Endodermal cell (in vitro differentiated cells): Measurements from ENCODE around the gene NUDT5. TPM values are rescaled to one million over a fixed set of nuclear protein-coding genes. Genes with fewer than 3 reads are reported as not detected.

Experiments
- DNase-seq: peaks from one replicate; pipeline ENCODE4 v3.0.0-alpha.2; 2017
- H3K27ac ChIP-seq: 2 replicates; pipeline ENCODE4 v1.5.1; 2013; ENCODE audit warnings: mild to moderate bottlenecking, low read depth, low read length, moderate library complexity
- H3K27me3 ChIP-seq: 2 replicates; pipeline ENCODE4 v1.6.1; 2013; ENCODE audit warnings: mild to moderate bottlenecking, low read length, moderate library complexity; ENCODE audit not compliant: insufficient read depth, control insufficient read depth, poor library complexity, severe bottlenecking
- H3K36me3 ChIP-seq: 2 replicates; pipeline ENCODE4 v1.7.0; 2013; ENCODE audit warnings: mild to moderate bottlenecking, low read length, moderate library complexity; ENCODE audit not compliant: control insufficient read depth, insufficient read depth
- H3K4me1 ChIP-seq: one replicate; pipeline ENCODE4 v1.7.0; 2013; ENCODE audit warnings: low read length; ENCODE audit not compliant: control insufficient read depth, insufficient read depth
- H3K4me3 ChIP-seq: 2 replicates; pipeline ENCODE4 v1.5.1; 2013; ENCODE audit warnings: mild to moderate bottlenecking, low read length, moderate library complexity
- H3K9ac ChIP-seq: 2 replicates; pipeline ENCODE4 v1.6.1; 2013; ENCODE audit warnings: mild to moderate bottlenecking, low read length, moderate library complexity; ENCODE audit not compliant: poor library complexity, severe bottlenecking; ENCODE audit errors: extremely low read depth
- H3K9me3 ChIP-seq: 2 replicates; pipeline ENCODE4 v1.6.1; 2013; ENCODE audit warnings: mild to moderate bottlenecking, low read length, moderate library complexity; ENCODE audit not compliant: control insufficient read depth
- H3K27ac Mint-ChIP-seq: 2 replicates; pipeline ENCODE4 v1.8.0; 2020; ENCODE audit warnings: mixed read lengths
- H3K27me3 Mint-ChIP-seq: 2 replicates; pipeline ENCODE4 v1.8.0; 2021; ENCODE audit warnings: mild to moderate bottlenecking, mixed read lengths; ENCODE audit not compliant: insufficient read depth
- H3K36me3 Mint-ChIP-seq: 2 replicates; pipeline ENCODE4 v1.8.0; 2020; ENCODE audit warnings: low read depth, mixed read lengths
- H3K4me1 Mint-ChIP-seq: 2 replicates; pipeline ENCODE4 v1.8.0; 2020; ENCODE audit warnings: mixed read lengths
- H3K4me3 Mint-ChIP-seq: 2 replicates; pipeline ENCODE4 v1.8.0; 2020; ENCODE audit warnings: mild to moderate bottlenecking, moderate library complexity, mixed read lengths
- H3K9me3 Mint-ChIP-seq: 2 replicates; pipeline ENCODE4 v1.8.0; 2020; ENCODE audit warnings: mild to moderate bottlenecking, mixed read lengths
- WGBS, 2 experiments: methylation state at CpG; one replicate each; pipeline versions ENCODE4 v1.1.5 to v1.1.7; 2013; ENCODE audit warnings: missing lambda C conversion rate in 2 of 2, mixed read lengths in 1 of 2; ENCODE audit not compliant: insufficient coverage in 1 of 2, insufficient read length in 1 of 2; 5-methylcytosine and 5-hydroxymethylcytosine counted together
- total RNA-seq, 2 donors: library from RNA; stranded (reverse); fragmentation: NEBNext Ultra II Directional in 1 of 2; extraction: Animal tissue kit (Norgen Biotek cat#: 25700) in 1 of 2; gene quantifications; 2 replicates in 1 of 2; 3 replicates in 1 of 2; pipeline ENCODE4 v1.2.1, GENCODE V29; 2021
- TF ChIP-seq, protein P1 (sequence below): fragments of 200-600 bp; sonication (generic); conservative IDR thresholded peaks from 2 replicates; pipeline ENCODE4 v1.5.0; 2021; ENCODE audit warnings: antibody characterized with exemption, mild to moderate bottlenecking

NUDT5 gene
- total RNA-seq, 2 donors from 2014 or later: 88.7 to 93.9 TPM

- H3K9ac ChIP-seq: no peak overlapping the region
- no peaks in the 10 kb centered on the region for H3K9me3 Mint-ChIP-seq
- H3K4me1 Mint-ChIP-seq: no peaks in the 10 kb centered on the region
- no peak overlapping the region for H3K4me3 Mint-ChIP-seq
- H3K27me3 Mint-ChIP-seq: no peaks in the 10 kb centered on the region
- no peaks in the 10 kb centered on the region for H3K9me3 ChIP-seq
- H3K36me3 ChIP-seq: peaks cover 45% of the 10 kb centered on the region
- H3K27me3 ChIP-seq: no peaks in the 10 kb centered on the region
- 87 to 95% methylated on average over 4 to 6 of the region's 6 CpGs for WGBS, 2 experiments
- TF ChIP-seq, protein P1, sequence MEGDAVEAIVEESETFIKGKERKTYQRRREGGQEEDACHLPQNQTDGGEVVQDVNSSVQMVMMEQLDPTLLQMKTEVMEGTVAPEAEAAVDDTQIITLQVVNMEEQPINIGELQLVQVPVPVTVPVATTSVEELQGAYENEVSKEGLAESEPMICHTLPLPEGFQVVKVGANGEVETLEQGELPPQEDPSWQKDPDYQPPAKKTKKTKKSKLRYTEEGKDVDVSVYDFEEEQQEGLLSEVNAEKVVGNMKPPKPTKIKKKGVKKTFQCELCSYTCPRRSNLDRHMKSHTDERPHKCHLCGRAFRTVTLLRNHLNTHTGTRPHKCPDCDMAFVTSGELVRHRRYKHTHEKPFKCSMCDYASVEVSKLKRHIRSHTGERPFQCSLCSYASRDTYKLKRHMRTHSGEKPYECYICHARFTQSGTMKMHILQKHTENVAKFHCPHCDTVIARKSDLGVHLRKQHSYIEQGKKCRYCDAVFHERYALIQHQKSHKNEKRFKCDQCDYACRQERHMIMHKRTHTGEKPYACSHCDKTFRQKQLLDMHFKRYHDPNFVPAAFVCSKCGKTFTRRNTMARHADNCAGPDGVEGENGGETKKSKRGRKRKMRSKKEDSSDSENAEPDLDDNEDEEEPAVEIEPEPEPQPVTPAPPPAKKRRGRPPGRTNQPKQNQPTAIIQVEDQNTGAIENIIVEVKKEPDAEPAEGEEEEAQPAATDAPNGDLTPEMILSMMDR: no peak
- H3K4me3 ChIP-seq: no peak overlapping the region
- DNase-seq: no peak
- no peak overlapping the region for H3K27ac Mint-ChIP-seq
- peaks cover 34% of the 10 kb centered on the region for H3K36me3 Mint-ChIP-seq
- no peak overlapping the region for H3K27ac ChIP-seq
- no peaks in the 10 kb centered on the region for H3K4me1 ChIP-seq
These were observed 41.2 kb downstream of the NUDT5 start for GRCh38 chr10:12154516-12154915.

- H3K9ac ChIP-seq: no peak overlapping the region
- WGBS, 2 experiments: 73 to 82% methylated on average over 2 to 4 of the region's 4 CpGs
- no peaks in the 10 kb centered on the region for H3K9me3 Mint-ChIP-seq
- H3K27ac Mint-ChIP-seq: no peak overlapping the region
- peaks cover 30% of the 10 kb centered on the region for H3K36me3 ChIP-seq
- H3K27me3 Mint-ChIP-seq: no peaks in the 10 kb centered on the region
- no peak overlapping the region for H3K27ac ChIP-seq
- peaks cover 32% of the 10 kb centered on the region for H3K36me3 Mint-ChIP-seq
- no peaks in the 10 kb centered on the region for H3K9me3 ChIP-seq
- no peaks in the 10 kb centered on the region for H3K27me3 ChIP-seq
- DNase-seq: no peak
- no peaks in the 10 kb centered on the region for H3K4me1 Mint-ChIP-seq
- no peaks in the 10 kb centered on the region for H3K4me1 ChIP-seq
- H3K4me3 ChIP-seq: no peak overlapping the region
- TF ChIP-seq, protein P1: no peak
- no peak overlapping the region for H3K4me3 Mint-ChIP-seq
These were observed 45.5 kb downstream of the NUDT5 start for GRCh38 chr10:12150163-12150562.

DNA sequence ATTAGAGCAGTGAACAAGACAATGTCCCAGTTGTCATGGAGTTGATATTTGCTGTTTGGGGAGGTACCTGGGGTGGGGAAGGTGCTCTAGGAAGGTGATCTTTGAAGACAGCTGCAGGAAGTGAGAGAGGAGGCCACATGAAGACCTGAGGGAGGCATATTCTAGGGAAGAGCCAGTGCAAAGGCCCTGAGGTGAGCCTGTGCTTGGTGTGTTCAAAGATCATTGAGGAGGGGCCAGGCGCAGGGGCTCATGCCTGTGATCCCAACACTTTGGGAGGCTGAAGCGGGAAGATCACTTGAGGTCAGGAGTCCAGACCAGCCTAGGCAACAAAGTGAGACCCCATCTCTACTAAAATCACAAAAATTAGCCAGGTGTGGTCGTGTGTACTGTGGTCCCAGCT, 51.2 kb downstream of the NUDT5 start:
- Mint-ChIP-seq H3K36me3 (peaks cover 49% of the 10 kb centered on the region), H3K27me3 (no peaks in the 10 kb centered on the region), H3K9me3 (no peaks in the 10 kb centered on the region), H3K27ac (no peak overlapping the region), H3K4me1 (no peaks in the 10 kb centered on the region), H3K4me3 (no peak overlapping the region)
- Histone ChIP-seq H3K36me3 (peaks cover 52% of the 10 kb centered on the region), H3K4me1 (no peaks in the 10 kb centered on the region), H3K9me3 (no peaks in the 10 kb centered on the region), H3K4me3 (no peak overlapping the region), H3K9ac (no peak overlapping the region), H3K27me3 (no peaks in the 10 kb centered on the region), H3K27ac (no peak overlapping the region)
- TF ChIP-seq, protein P1: no peak
- WGBS, 2 experiments: 94% methylated on average over 2 to 3 of the region's 3 CpGs
- DNase-seq: no peak
